Right atrium auricular region (tissue), 2 donors: ENCODE results near the gene HPSE2. TPM values are rescaled to one million over a fixed set of nuclear protein-coding genes. Genes with fewer than 3 reads are reported as not detected.

Experiments
- DNase-seq: peaks from one replicate; pipeline ENCODE4 v3.0.0-alpha.2; 2019; ENCODE audit warnings: low spot score
- H3K27ac ChIP-seq, 2 donors: fragments of 200-600 bp; sonication (generic); 1 replicate in 1 of 2; 2 replicates in 1 of 2; pipeline ENCODE4 v1.5.1; 2016 to 2019
- H3K27me3 ChIP-seq, 2 donors: fragments of 200-600 bp; sonication (generic); one replicate each; pipeline versions ENCODE4 v1.5.1 to v1.6.0; 2017 to 2019
- H3K36me3 ChIP-seq: fragments of 200-600 bp; sonication (generic); one replicate; pipeline ENCODE4 v1.5.1; 2016
- H3K4me1 ChIP-seq, 2 donors: fragments of 200-600 bp; sonication (generic); one replicate each; pipeline versions ENCODE4 v1.5.1 to v1.6.0; 2017 to 2019
- H3K4me3 ChIP-seq, 2 donors: fragments of 200-600 bp; sonication (generic); 1 replicate in 1 of 2; 2 replicates in 1 of 2; pipeline ENCODE4 v1.5.1; 2017 to 2019; ENCODE audit warnings: mild to moderate bottlenecking in 1 of 2, moderate library complexity in 1 of 2
- H3K9me3 ChIP-seq, 2 donors: fragments of 200-600 bp; sonication (generic); one replicate each; pipeline ENCODE4 v1.5.1; 2019
- total RNA-seq, 2 donors: library from RNA; depleted of rRNA; stranded (reverse); fragments of >200 nt; gene quantifications; one replicate each; pipeline ENCODE4 v1.1.0, GENCODE V29; 2016
- TF ChIP-seq, protein P1 (sequence below), 2 donors: fragments of 200-600 bp; sonication (generic); IDR thresholded peaks; one replicate each; pipeline ENCODE4 v1.5.1; 2019; ENCODE audit warnings: antibody characterized with exemption in 2 of 2

The HPSE2 gene
- total RNA-seq, 2 donors from 2014 or later = not detected

DNA sequence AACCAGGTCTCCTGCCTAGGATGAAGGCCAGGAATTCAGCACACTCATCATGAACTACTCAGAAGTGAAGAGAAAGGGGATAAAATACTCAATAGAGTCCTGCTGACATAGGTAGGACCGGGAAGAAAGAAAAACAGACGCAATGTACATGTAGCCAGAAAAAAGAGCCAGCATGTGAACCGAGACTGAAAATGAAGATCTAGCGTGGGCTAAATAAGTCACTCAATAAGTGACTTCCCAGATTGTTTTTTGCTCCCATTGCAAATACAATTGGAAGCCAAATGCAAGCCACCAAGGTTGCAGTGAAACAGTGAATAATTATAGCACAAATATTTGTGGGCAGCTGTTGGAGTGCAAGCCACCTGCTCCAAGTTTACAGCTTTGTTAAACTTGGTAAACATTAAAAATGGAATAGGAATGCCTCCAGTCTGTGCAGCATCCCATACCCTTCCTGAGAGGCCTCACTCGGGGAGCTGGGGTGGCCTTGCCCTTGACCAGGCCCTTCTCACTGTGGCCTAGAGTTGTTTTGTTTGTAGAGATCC, 754.2 kb downstream of the HPSE2 start:
- no peak overlapping the region for H3K27ac ChIP-seq
- H3K4me3 ChIP-seq = no peak overlapping the region
- H3K27me3 ChIP-seq = no peaks in the 10 kb centered on the region
- no peaks in the 10 kb centered on the region for H3K36me3 ChIP-seq
- H3K4me1 ChIP-seq = no peaks in the 10 kb centered on the region
- H3K9me3 ChIP-seq = no peaks in the 10 kb centered on the region
- DNase-seq = no peak
- TF ChIP-seq, protein P1, sequence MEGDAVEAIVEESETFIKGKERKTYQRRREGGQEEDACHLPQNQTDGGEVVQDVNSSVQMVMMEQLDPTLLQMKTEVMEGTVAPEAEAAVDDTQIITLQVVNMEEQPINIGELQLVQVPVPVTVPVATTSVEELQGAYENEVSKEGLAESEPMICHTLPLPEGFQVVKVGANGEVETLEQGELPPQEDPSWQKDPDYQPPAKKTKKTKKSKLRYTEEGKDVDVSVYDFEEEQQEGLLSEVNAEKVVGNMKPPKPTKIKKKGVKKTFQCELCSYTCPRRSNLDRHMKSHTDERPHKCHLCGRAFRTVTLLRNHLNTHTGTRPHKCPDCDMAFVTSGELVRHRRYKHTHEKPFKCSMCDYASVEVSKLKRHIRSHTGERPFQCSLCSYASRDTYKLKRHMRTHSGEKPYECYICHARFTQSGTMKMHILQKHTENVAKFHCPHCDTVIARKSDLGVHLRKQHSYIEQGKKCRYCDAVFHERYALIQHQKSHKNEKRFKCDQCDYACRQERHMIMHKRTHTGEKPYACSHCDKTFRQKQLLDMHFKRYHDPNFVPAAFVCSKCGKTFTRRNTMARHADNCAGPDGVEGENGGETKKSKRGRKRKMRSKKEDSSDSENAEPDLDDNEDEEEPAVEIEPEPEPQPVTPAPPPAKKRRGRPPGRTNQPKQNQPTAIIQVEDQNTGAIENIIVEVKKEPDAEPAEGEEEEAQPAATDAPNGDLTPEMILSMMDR (IDR thresholded peaks at IDR 0.05) = no peak

GRCh38 chr10:98478430-98479222, 757.0 kb downstream of the HPSE2 start:
- Histone ChIP-seq H3K4me3 (no peak overlapping the region), H3K27me3 (no peaks in the 10 kb centered on the region), H3K27ac (no peak overlapping the region), H3K36me3 (no peaks in the 10 kb centered on the region), H3K9me3 (no peaks in the 10 kb centered on the region), H3K4me1 (no peaks in the 10 kb centered on the region)
- TF ChIP-seq, protein P1 (IDR thresholded peaks at IDR 0.05) = no peak
- DNase-seq = no peak

DNA sequence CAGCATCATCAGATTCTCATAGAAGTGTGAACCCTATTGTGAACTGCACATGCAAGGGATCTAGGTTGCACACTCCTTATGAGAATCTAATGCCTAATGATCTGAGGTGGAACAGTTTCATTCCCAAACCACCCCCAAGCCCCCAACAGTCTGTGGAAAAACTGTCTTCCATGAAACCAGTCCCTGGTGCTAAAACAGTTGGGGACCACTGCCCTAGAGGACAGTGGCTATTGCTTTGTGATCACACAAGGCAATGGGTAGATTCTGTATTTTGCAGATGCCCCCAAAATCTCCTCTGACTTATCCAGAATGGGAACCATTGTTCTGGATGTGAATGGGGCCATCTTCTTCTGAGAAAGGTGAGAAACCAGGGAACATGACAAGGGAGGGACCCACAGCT, 757.8 kb downstream of the HPSE2 start:
- H3K9me3 ChIP-seq = no peaks in the 10 kb centered on the region
- no peak overlapping the region for H3K4me3 ChIP-seq
- no peaks in the 10 kb centered on the region for H3K36me3 ChIP-seq
- H3K27me3 ChIP-seq = no peaks in the 10 kb centered on the region
- no peak overlapping the region for H3K27ac ChIP-seq
- H3K4me1 ChIP-seq = no peaks in the 10 kb centered on the region
- TF ChIP-seq, protein P1 (IDR thresholded peaks at IDR 0.05) = no peak
- DNase-seq = no peak

DNA sequence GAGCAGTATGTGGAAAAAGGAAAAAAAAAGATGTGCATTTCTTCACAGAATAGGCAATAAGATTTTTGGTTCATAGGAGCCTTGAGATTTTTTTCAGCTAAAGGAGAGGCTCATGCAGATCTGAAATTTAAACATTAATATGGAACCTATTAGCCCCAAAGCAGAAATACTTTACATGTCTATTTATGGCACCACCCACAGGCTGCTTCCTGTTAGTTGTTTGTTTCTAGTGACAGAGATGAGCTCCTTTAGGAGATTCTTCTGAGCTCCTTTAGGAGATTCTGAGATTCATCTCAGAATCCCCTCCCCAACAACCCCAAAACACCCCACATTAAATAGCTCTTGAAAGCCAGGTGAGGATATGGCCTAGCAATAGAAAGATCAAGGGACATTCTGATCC, 761.0 kb downstream of the HPSE2 start:
- no peak for DNase-seq
- TF ChIP-seq, protein P1 (IDR thresholded peaks at IDR 0.05) = no peak

GRCh38 chr10:98472196-98472595, 763.5 kb downstream of the HPSE2 start:
- no peak for DNase-seq
- H3K4me3 ChIP-seq = no peak overlapping the region
- H3K36me3 ChIP-seq = no peaks in the 10 kb centered on the region
- no peaks in the 10 kb centered on the region for H3K9me3 ChIP-seq
- H3K27me3 ChIP-seq = no peaks in the 10 kb centered on the region
- TF ChIP-seq, protein P1 (IDR thresholded peaks at IDR 0.05) = no peak
- H3K27ac ChIP-seq = no peak overlapping the region
- H3K4me1 ChIP-seq = peaks cover 0 to 10% of the 10 kb centered on the region in 2 donors

More for the DNA sequence above, 761.0 kb downstream of the HPSE2 start:
- no peaks in the 10 kb centered on the region for H3K36me3 ChIP-seq
- H3K9me3 ChIP-seq = no peaks in the 10 kb centered on the region
- no peaks in the 10 kb centered on the region for H3K27me3 ChIP-seq
- H3K27ac ChIP-seq = no peak overlapping the region
- no peak overlapping the region for H3K4me3 ChIP-seq
- no peaks in the 10 kb centered on the region for H3K4me1 ChIP-seq
